Measurements from ENCODE around the gene KCNS1.

- TF ChIP-seq CTCF (IDR thresholded peaks at IDR 0.05; ENCODE audit: insufficient read depth, low read depth, low read length) (no peak), EZH2 (IDR thresholded peaks at IDR 0.05; ENCODE audit: insufficient read depth, low read length) (no peak)
These were observed 29.8 kb downstream of the KCNS1 start for GRCh38 chr20:45070932-45071632.
